A549 (cell line): Measurements from ENCODE around the gene ELFN1. TPM values are rescaled to one million over a fixed set of nuclear protein-coding genes. Genes with fewer than 3 reads are reported as not detected.

ENCODE experiments used
- ATAC-seq, 2 experiments: fragments of 200-7000 bp in 1 of 2; fragments of >200 bp in 1 of 2; cut with Nextera tagmentation in 1 of 2; cut with Tn5 transposase in 1 of 2; 3 replicates each; pipeline versions ENCODE4 v1.8.0 to v1.9.1; 2018 to 2020; ENCODE audit warnings: mild to moderate bottlenecking in 1 of 2, moderate library complexity in 1 of 2
- CTCF ChIA-PET: fragments of 300-600 bp; sonication (Branson Sonifier 250); formaldehyde crosslinking; extraction: SDS; loops from one replicate; lab custom pipeline; 2021; ENCODE audit warnings: antibody characterized with exemption, inconsistent platforms; lab: Yijun Ruan, JAX
- POLR2A ChIA-PET: fragments of 350-600 bp; formaldehyde crosslinking; extraction: SDS; loops from one replicate; lab custom pipeline; 2021; ENCODE audit warnings: antibody characterized with exemption, inconsistent platforms; lab: Yijun Ruan, JAX
- DNase-seq, 2 experiments: peaks; one replicate each; pipeline versions ENCODE4 v3.0.0 to v3.0.0-alpha.2; 2011 to 2016; ENCODE audit warnings: low read depth in 1 of 2, low spot score in 1 of 2
- FAIRE-seq: peaks from 2 replicates; lab custom pipeline; 2011; peaks lifted over from hg19 to GRCh38; lab: Jason Lieb, UNC
- H3K27ac ChIP-seq, 2 experiments: fragments of >200 bp; sonication (Bioruptor Twin); formaldehyde crosslinking; 3 replicates each; pipeline ENCODE4 v1.5.1; 2016 to 2017
- H3K4me1 ChIP-seq: fragments of >200 bp; sonication (Bioruptor Twin); formaldehyde crosslinking; 3 replicates; pipeline ENCODE4 v1.6.1; 2016
- H3K4me2 ChIP-seq: fragments of >200 bp; sonication (Bioruptor Twin); formaldehyde crosslinking; 3 replicates; pipeline ENCODE4 v1.6.1; 2016
- H3K4me3 ChIP-seq: fragments of >200 bp; sonication (Bioruptor Twin); formaldehyde crosslinking; 3 replicates; pipeline ENCODE4 v1.5.1; 2016
- H3K9me3 ChIP-seq: fragments of >200 bp; sonication (Bioruptor Twin); formaldehyde crosslinking; 3 replicates; pipeline ENCODE4 v1.6.1; 2016
- ATOH8 ChIP-seq: fragments of 250-450 bp; sonication (Bioruptor Pico); IDR thresholded peaks from 2 replicates; pipeline ENCODE4 v1.5.0; 2020; ENCODE audit warnings: low read depth, mild to moderate bottlenecking, moderate library complexity
- CBX2 ChIP-seq: fragments of 200-600 bp; sonication (generic); IDR thresholded peaks from 2 replicates; pipeline ENCODE4 v1.6.1; 2016; ENCODE audit warnings: low read depth, mild to moderate bottlenecking, borderline replicate concordance
- CBX8 ChIP-seq: fragments of 200-600 bp; sonication (generic); IDR thresholded peaks from 2 replicates; pipeline ENCODE4 v1.6.1; 2016
- CEBPB ChIP-seq, 2 experiments: fragments of >200 bp in 1 of 2; sonication (Bioruptor Twin) in 1 of 2; formaldehyde crosslinking in 1 of 2; IDR thresholded peaks; 2 replicates each; pipeline ENCODE4 v1.6.1; 2012 to 2016
- CTCF ChIP-seq: fragments of >200 bp; sonication (Bioruptor Twin); formaldehyde crosslinking; IDR thresholded peaks from 3 replicates; pipeline ENCODE4 v1.5.1; 2016
- EP300 ChIP-seq, 2 experiments: fragments of >200 bp; sonication (Bioruptor Twin); formaldehyde crosslinking; IDR thresholded peaks; 2 replicates in 1 of 2; 3 replicates in 1 of 2; pipeline ENCODE4 v1.6.1; 2016 to 2017
- FOSL2 ChIP-seq, 2 experiments: fragments of 450-650 bp in 1 of 2; fragments of >200 bp in 1 of 2; sonication (Bioruptor Twin) in 1 of 2; formaldehyde crosslinking; IDR thresholded peaks; 2 replicates each; pipeline versions ENCODE4 v1.5.0 to v1.6.1; 2016 to 2020; ENCODE audit warnings: mild to moderate bottlenecking in 1 of 2, moderate library complexity in 1 of 2
- FOXS1 ChIP-seq: fragments of 250-450 bp; sonication (Bioruptor Pico); IDR thresholded peaks from 2 replicates; pipeline ENCODE4 v1.5.0; 2020; ENCODE audit warnings: mild to moderate bottlenecking, moderate library complexity
- GATA3 ChIP-seq: IDR thresholded peaks from 2 replicates; pipeline ENCODE4 v1.6.1; 2012; ENCODE audit warnings: borderline replicate concordance
- HDAC2 ChIP-seq: fragments of 200-600 bp; sonication (generic); IDR thresholded peaks from 2 replicates; pipeline ENCODE4 v1.6.1; 2016
- HEYL ChIP-seq: fragments of 250-450 bp; sonication (Bioruptor Pico); IDR thresholded peaks from 2 replicates; pipeline ENCODE4 v1.8.0; 2021; ENCODE audit warnings: mild to moderate bottlenecking, moderate library complexity
- HOXB5 ChIP-seq: fragments of 250-450 bp; sonication (Bioruptor Pico); IDR thresholded peaks from 2 replicates; pipeline ENCODE4 v1.5.0; 2020; ENCODE audit warnings: mild to moderate bottlenecking, moderate library complexity
- JUN ChIP-seq, 2 experiments: fragments of >200 bp; sonication (Bioruptor Twin); formaldehyde crosslinking; IDR thresholded peaks; 2 replicates in 1 of 2; 3 replicates in 1 of 2; pipeline ENCODE4 v1.6.1; 2016 to 2017
- KDM5A ChIP-seq: fragments of 200-600 bp; sonication (generic); IDR thresholded peaks from 2 replicates; pipeline ENCODE4 v1.6.1; 2016; ENCODE audit warnings: antibody characterized with exemption, mild to moderate bottlenecking
- NFE2L2 ChIP-seq: fragments of 150-350 bp; conservative IDR thresholded peaks from 2 replicates; pipeline ENCODE4 v1.6.1; 2014; ENCODE audit warnings: low read length
- NPAS2 ChIP-seq: fragments of 250-450 bp; sonication (Bioruptor Pico); IDR thresholded peaks from 2 replicates; pipeline ENCODE4 v1.8.0; 2022; ENCODE audit warnings: mild to moderate bottlenecking, moderate library complexity, borderline replicate concordance
- PBX3 ChIP-seq: IDR thresholded peaks from 2 replicates; pipeline ENCODE4 v1.6.1; 2012
- PHF8 ChIP-seq: fragments of 200-600 bp; sonication (generic); IDR thresholded peaks from 2 replicates; pipeline ENCODE4 v1.6.1; 2016; ENCODE audit warnings: low read depth, mild to moderate bottlenecking, antibody characterized with exemption, moderate library complexity, borderline replicate concordance
- POLR2AphosphoS2 ChIP-seq: conservative IDR thresholded peaks from 2 replicates; pipeline ENCODE4 v1.6.1; 2012; ENCODE audit warnings: low read length, improper control_type of control experiment, inconsistent platforms
- RAD21 ChIP-seq, 2 experiments: fragments of >200 bp in 1 of 2; sonication (Bioruptor Twin) in 1 of 2; formaldehyde crosslinking in 1 of 2; IDR thresholded peaks in 1 of 2; conservative IDR thresholded peaks in 1 of 2; 2 replicates in 1 of 2; 3 replicates in 1 of 2; pipeline ENCODE4 v1.6.1; 2012 to 2018; ENCODE audit warnings: inconsistent platforms in 1 of 2
- RCOR1 ChIP-seq: fragments of 150-350 bp; IDR thresholded peaks from 2 replicates; pipeline ENCODE4 v1.6.1; 2014; ENCODE audit warnings: antibody characterized with exemption, low read length, low read depth
- TFCP2L1 ChIP-seq: fragments of 250-450 bp; sonication (Bioruptor Pico); IDR thresholded peaks from 2 replicates; pipeline ENCODE4 v1.5.0; 2021; ENCODE audit warnings: mild to moderate bottlenecking
- ZFP36 ChIP-seq: fragments of 450-650 bp; IDR thresholded peaks from 2 replicates; pipeline ENCODE4 v1.6.1; 2014; ENCODE audit warnings: borderline replicate concordance; ENCODE audit not compliant: partially characterized antibody
- ZNF302 ChIP-seq: fragments of 250-450 bp; sonication (Bioruptor Pico); IDR thresholded peaks from 2 replicates; pipeline ENCODE4 v1.9.0; 2021; ENCODE audit warnings: inconsistent platforms, mild to moderate bottlenecking, moderate library complexity
- WGBS: methylation state at CpG from one replicate; pipeline ENCODE4 v1.1.6; 2017; ENCODE audit errors: missing lambda C conversion rate; 5-methylcytosine and 5-hydroxymethylcytosine counted together
- polyA plus RNA-seq, 4 experiments: library from polyadenylated mRNA; depleted of rRNA in 3 of 4; stranded (reverse); fragments of >200 nt; fragmentation: RNase III in 1 of 4; extraction: RNeasy Plus Mini Kit Qiagen cat#74134 plus additional on column Dnase treatment in 1 of 4; gene quantifications; 2 replicates in 3 of 4; 3 replicates in 1 of 4; pipeline ENCODE4 v1.2.3, GENCODE V29; 2011 to 2017

ELFN1 gene
- polyA plus RNA-seq, 2 of the 4 experiments (the other 2 are of a cell fraction) = 0.08 to 0.10 TPM

GRCh38 chr7:1642291-1642731 is 27.8 kb upstream of the ELFN1 start:
- Histone ChIP-seq H3K9me3 (peaks cover 10% of the 10 kb centered on the region), H3K27ac (no peak overlapping the region), H3K4me3 (no peak overlapping the region), H3K4me1 (no peaks in the 10 kb centered on the region), H3K4me2 (no peak overlapping the region)
- CTCF ChIA-PET = no interaction called here
- no peak for TF ChIP-seq NFE2L2
- 37% methylated on average over 6 of the region's 14 CpGs for WGBS
- FAIRE-seq = no peak
- no peak for ATAC-seq
- DNase-seq = no peak
- POLR2A ChIA-PET = no interaction called here

- H3K4me2 ChIP-seq = no peak overlapping the region
- no peak for ATAC-seq
- no peaks in the 10 kb centered on the region for H3K9me3 ChIP-seq
- no peak for DNase-seq
- H3K27ac ChIP-seq = no peak overlapping the region
- no peak for FAIRE-seq
- H3K4me1 ChIP-seq = no peaks in the 10 kb centered on the region
- H3K4me3 ChIP-seq = no peak overlapping the region
- ChIA-PET CTCF (interaction anchor here (1.0 kb wide), 1 partner anchor 16 kb away, joined by 3 read pairs; no protein-coding TSS in a partner anchor), POLR2A (no interaction called here)
- WGBS = 47% methylated on average over 10 of the region's 11 CpGs
- TF ChIP-seq ATOH8 (CRISPR knock-in tag) (no peak), ZNF302 (no peak), PHF8 (no peak), CEBPB (IDR thresholded peaks at IDR 0.05) (no peak), TFCP2L1 (CRISPR knock-in tag) (no peak), KDM5A (no peak)
Observed at GRCh38 chr7:1643270-1644092, 26.6 kb upstream of the ELFN1 start.

DNA sequence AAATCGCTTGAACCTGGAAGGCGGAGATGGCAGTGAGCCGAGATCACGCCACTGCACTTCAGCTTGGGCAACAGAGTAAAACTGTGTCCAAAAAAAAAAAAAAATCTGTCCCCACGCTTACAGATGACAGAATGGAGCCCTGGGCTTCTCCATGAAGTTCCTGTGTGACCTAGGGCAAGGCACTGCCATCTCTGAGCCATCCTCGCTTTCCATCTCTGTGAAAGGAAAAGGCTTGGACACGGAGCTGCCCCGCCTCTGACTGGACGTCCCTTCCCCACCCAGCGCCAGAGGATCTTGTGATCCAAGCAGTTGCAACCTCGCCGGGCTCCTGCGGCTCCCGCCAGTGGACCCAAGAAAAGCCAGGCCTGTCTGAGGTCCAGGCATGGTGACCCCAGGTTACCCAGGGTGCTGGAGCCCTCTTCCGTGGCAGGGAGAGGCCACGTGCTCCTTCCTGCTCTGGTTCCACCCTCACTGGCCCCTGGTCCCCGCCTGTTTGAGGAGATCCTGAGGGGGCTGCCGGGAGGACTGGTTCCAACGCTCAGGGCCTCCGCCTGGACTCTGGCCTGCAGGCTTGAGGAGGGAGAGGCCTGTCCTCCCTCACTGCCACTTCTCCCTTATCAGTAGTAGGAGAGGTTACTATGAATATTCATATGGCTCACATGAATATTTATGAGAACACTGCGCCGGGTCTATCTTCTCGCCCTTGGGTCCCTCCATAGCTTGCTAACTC is 25.6 kb upstream of the ELFN1 start:
- no peak for FAIRE-seq
- ATAC-seq = no peak; a peak in 1 of 6 replicates

GRCh38 chr7:1645071-1645409 is 25.0 kb upstream of the ELFN1 start:
- Histone ChIP-seq H3K4me3 (no peak overlapping the region), H3K9me3 (no peaks in the 10 kb centered on the region), H3K27ac (no peak overlapping the region), H3K4me2 (no peak overlapping the region), H3K4me1 (no peaks in the 10 kb centered on the region)
- FAIRE-seq (no peak), ATAC-seq (no peak), DNase-seq (no peak)
- WGBS = 56% methylated on average over 11 of the region's 11 CpGs
- ChIA-PET POLR2A (no interaction called here), CTCF (interaction anchor here (0.7 kb wide), 1 partner anchor 11 kb away, joined by 4 read pairs; no protein-coding TSS in a partner anchor)
- no peak for TF ChIP-seq CTCF
- no peak for TF ChIP-seq CBX2
- TF ChIP-seq RCOR1 = no peak
- TF ChIP-seq HEYL (CRISPR knock-in tag) = no peak
- TF ChIP-seq ZFP36 = no peak
- TF ChIP-seq FOSL2 (IDR thresholded peaks at IDR 0.05) = no peak
- no peak for TF ChIP-seq FOSL2 (CRISPR knock-in tag; IDR thresholded peaks at IDR 0.05)
- TF ChIP-seq NFE2L2 = no peak
- TF ChIP-seq CBX8 = no peak
- no peak for TF ChIP-seq KDM5A
- no peak for TF ChIP-seq EP300 (IDR thresholded peaks at IDR 0.05)
- no peak for TF ChIP-seq PBX3
- no peak for TF ChIP-seq NPAS2 (CRISPR knock-in tag)
- TF ChIP-seq JUN (IDR thresholded peaks at IDR 0.05) = no peak
- no peak for TF ChIP-seq RAD21 (conservative IDR thresholded peaks at IDR 0.05 in 1 of 2, IDR thresholded peaks at IDR 0.05 in 1 of 2)
- no peak for TF ChIP-seq HDAC2
- no peak for TF ChIP-seq HOXB5 (CRISPR knock-in tag)
- TF ChIP-seq GATA3 = no peak
- TF ChIP-seq POLR2AphosphoS2 = no peak

More for the DNA sequence above, 25.6 kb upstream of the ELFN1 start:
- no peak for DNase-seq
- POLR2A ChIA-PET = interaction anchor here (0.7 kb wide), 1 partner anchor 54 kb away, joined by 3 read pairs; no protein-coding TSS in a partner anchor
- no peak overlapping the region for H3K4me2 ChIP-seq
- no peak for TF ChIP-seq FOXS1
- no peak for TF ChIP-seq KDM5A
- H3K27ac ChIP-seq = no peak overlapping the region
- H3K4me3 ChIP-seq = no peak overlapping the region
- 64% methylated on average over 20 of the region's 23 CpGs for WGBS
- no peaks in the 10 kb centered on the region for H3K9me3 ChIP-seq
- H3K4me1 ChIP-seq = no peaks in the 10 kb centered on the region
- CTCF ChIA-PET = interaction anchor here (1.0 kb wide), 1 partner anchor 15 kb away, joined by 3 read pairs; no protein-coding TSS in a partner anchor
